Liver (tissue), 9 donors: Measurements from ENCODE around the gene RRN3. TPM values are rescaled to one million over a fixed set of nuclear protein-coding genes. Genes with fewer than 3 reads are reported as not detected.

Source experiments
- DNase-seq: peaks from one replicate; pipeline ENCODE4 v3.0.0-alpha.2; 2017; ENCODE audit warnings: low spot score
- H3K27ac ChIP-seq, 2 donors: one replicate each; pipeline ENCODE4 v1.7.0; 2013; ENCODE audit warnings: inconsistent platforms in 2 of 2, low read length in 2 of 2, control low read depth in 1 of 2, low read depth in 1 of 2, mild to moderate bottlenecking in 1 of 2
- H3K27me3 ChIP-seq, 4 donors: one replicate each; pipeline versions ENCODE4 v1.6.1 to v1.7.0; 2013; ENCODE audit warnings: low read length in 3 of 4, inconsistent platforms in 1 of 4, mild to moderate bottlenecking in 1 of 4, moderate library complexity in 1 of 4; ENCODE audit not compliant: control insufficient read depth in 4 of 4, insufficient read depth in 4 of 4
- H3K36me3 ChIP-seq, 4 donors: one replicate each; pipeline versions ENCODE4 v1.6.1 to v1.7.0; 2013; ENCODE audit warnings: low read length in 3 of 4, mild to moderate bottlenecking in 3 of 4, low read depth in 1 of 4, moderate library complexity in 1 of 4; ENCODE audit not compliant: control insufficient read depth in 4 of 4, insufficient read depth in 3 of 4
- H3K4me1 ChIP-seq, 4 donors: one replicate each; pipeline versions ENCODE4 v1.6.1 to v1.7.0; 2013; ENCODE audit warnings: low read length in 3 of 4, mild to moderate bottlenecking in 3 of 4, moderate library complexity in 1 of 4; ENCODE audit not compliant: control insufficient read depth in 4 of 4, insufficient read depth in 4 of 4
- H3K4me3 ChIP-seq, 3 donors: one replicate each; pipeline versions ENCODE4 v1.6.1 to v1.7.0; 2013; ENCODE audit warnings: low read length in 3 of 3, control low read depth in 1 of 3, low read depth in 1 of 3, mild to moderate bottlenecking in 1 of 3
- H3K9ac ChIP-seq, 2 donors: one replicate each; pipeline ENCODE4 v1.7.0; 2013; ENCODE audit warnings: low read length in 2 of 2, mild to moderate bottlenecking in 2 of 2, moderate library complexity in 2 of 2, control low read depth in 1 of 2, low read depth in 1 of 2
- H3K9me3 ChIP-seq, 4 donors: one replicate each; pipeline versions ENCODE4 v1.6.1 to v1.7.0; 2013; ENCODE audit warnings: low read length in 3 of 4; ENCODE audit not compliant: control insufficient read depth in 4 of 4
- ATF3 ChIP-seq: IDR thresholded peaks from 2 replicates; pipeline ENCODE4 v1.6.1; 2016; ENCODE audit warnings: antibody characterized with exemption
- CTCF ChIP-seq: fragments of 150-350 bp; IDR thresholded peaks from 2 replicates; pipeline ENCODE4 v1.5.1; 2017; ENCODE audit warnings: improper control_type of control experiment, low read depth, low read length; ENCODE audit not compliant: missing input control
- EGR1 ChIP-seq, 2 donors: IDR thresholded peaks; 2 replicates each; pipeline ENCODE4 v1.6.1; 2016 to 2018; ENCODE audit warnings: antibody characterized with exemption in 2 of 2, low read depth in 2 of 2
- FOXA1 ChIP-seq: IDR thresholded peaks from 2 replicates; pipeline ENCODE4 v1.6.1; 2016; ENCODE audit warnings: antibody characterized with exemption
- FOXA2 ChIP-seq: IDR thresholded peaks from 2 replicates; pipeline ENCODE4 v1.6.1; 2016; ENCODE audit warnings: antibody characterized with exemption
- GABPA ChIP-seq, 2 donors: IDR thresholded peaks in 1 of 2; conservative IDR thresholded peaks in 1 of 2; 2 replicates each; pipeline ENCODE4 v1.6.1; 2016; ENCODE audit warnings: antibody characterized with exemption in 2 of 2, mild to moderate bottlenecking in 1 of 2, moderate library complexity in 1 of 2
- HNF4A ChIP-seq, 2 donors: conservative IDR thresholded peaks; 2 replicates each; pipeline ENCODE4 v1.6.1; 2016; ENCODE audit warnings: antibody characterized with exemption in 2 of 2, mild to moderate bottlenecking in 2 of 2
- HNF4G ChIP-seq: IDR thresholded peaks from 2 replicates; pipeline ENCODE4 v1.6.1; 2016; ENCODE audit warnings: antibody characterized with exemption
- JUND ChIP-seq, 2 donors: IDR thresholded peaks; 2 replicates each; pipeline ENCODE4 v1.6.1; 2016; ENCODE audit warnings: antibody characterized with exemption in 2 of 2
- MAX ChIP-seq: IDR thresholded peaks from 2 replicates; pipeline ENCODE4 v1.6.1; 2016; ENCODE audit warnings: antibody characterized with exemption
- RAD21 ChIP-seq, 2 donors: IDR thresholded peaks; 2 replicates each; pipeline ENCODE4 v1.6.1; 2016; ENCODE audit warnings: antibody characterized with exemption in 2 of 2, mild to moderate bottlenecking in 2 of 2
- REST ChIP-seq: IDR thresholded peaks from 2 replicates; pipeline ENCODE4 v1.6.1; 2016; ENCODE audit warnings: antibody characterized with exemption, mild to moderate bottlenecking
- RXRA ChIP-seq, 2 donors: IDR thresholded peaks; 2 replicates each; pipeline ENCODE4 v1.6.1; 2017 to 2018; ENCODE audit warnings: antibody characterized with exemption in 2 of 2, mild to moderate bottlenecking in 1 of 2
- SP1 ChIP-seq: IDR thresholded peaks from 2 replicates; pipeline ENCODE4 v1.6.1; 2018; ENCODE audit warnings: antibody characterized with exemption, mild to moderate bottlenecking
- TAF1 ChIP-seq: conservative IDR thresholded peaks from 2 replicates; pipeline ENCODE4 v1.6.1; 2016; ENCODE audit warnings: antibody characterized with exemption, mild to moderate bottlenecking
- YY1 ChIP-seq: IDR thresholded peaks from 2 replicates; pipeline ENCODE4 v1.6.1; 2016; ENCODE audit warnings: antibody characterized with exemption, mild to moderate bottlenecking
- WGBS: extraction: QIAGEN DNeasy Blood & Tissue Kit; methylation state at CpG from one replicate; pipeline ENCODE4 v1.1.7; 2013; 5-methylcytosine and 5-hydroxymethylcytosine counted together
- polyA plus RNA-seq, 2 donors: library from polyadenylated mRNA; stranded (reverse) in 1 of 2; unstranded in 1 of 2; fragments of 200-250 nt in 1 of 2; fragments of >200 nt in 1 of 2; fragmentation: Nextera tagmentation in 1 of 2; extraction: Ambion mirVana in 1 of 2; gene quantifications; one replicate each; pipeline versions ENCODE4 v1.2.1 to v1.2.3, GENCODE V29; 2013 to 2015
- total RNA-seq, 2 donors: library from RNA; depleted of rRNA; stranded (reverse); fragments of >200 nt; gene quantifications; one replicate each; pipeline ENCODE4 v1.2.3, GENCODE V29; 2014
- donor health status: healthy.
- donor health status: healthy.
- donor health status: healthy.
- donor health status: healthy.
- donor health status: healthy.

RRN3 gene
- total and polyA plus RNA-seq, 4 donors = 8.2 to 28.4 (median 16.3) TPM

- no peak for TF ChIP-seq REST
Measured at GRCh38 chr16:15055141-15056053, 38.7 kb downstream of the RRN3 start (continued).

GRCh38 chr16:15054357-15055140 is 39.5 kb downstream of the RRN3 start:
- H3K27ac ChIP-seq = peak overlapping the region in 1 of 2 donors; percentile 75
- no peak for DNase-seq
- peak overlapping the region in 1 of 2 donors; percentile 77 for H3K9ac ChIP-seq
- TF ChIP-seq YY1 = no peak
- TF ChIP-seq RXRA (IDR thresholded peaks at IDR 0.05) = no peak
- TF ChIP-seq TAF1 = no peak
- no peak for TF ChIP-seq FOXA1
- no peak for TF ChIP-seq FOXA2
- TF ChIP-seq HNF4G = no peak
- no peak for TF ChIP-seq REST
- no peak for TF ChIP-seq HNF4A (conservative IDR thresholded peaks at IDR 0.05)
- no peak for TF ChIP-seq MAX
- TF ChIP-seq JUND (IDR thresholded peaks at IDR 0.05) = no peak
- TF ChIP-seq EGR1 (IDR thresholded peaks at IDR 0.05; ENCODE audit: low read depth in 2 of 2) = no peak
- no peak for TF ChIP-seq RAD21 (IDR thresholded peaks at IDR 0.05)
- no peak for TF ChIP-seq GABPA (IDR thresholded peaks at IDR 0.05 in 1 of 2, conservative IDR thresholded peaks at IDR 0.05 in 1 of 2)
- TF ChIP-seq SP1 = no peak
- TF ChIP-seq ATF3 = no peak
- TF ChIP-seq CTCF = no peak
- H3K4me1 ChIP-seq = peaks cover 7 to 63% (median 52%) of the 10 kb centered on the region in 4 donors
- H3K27me3 ChIP-seq = no peaks in the 10 kb centered on the region
- H3K4me3 ChIP-seq = peak overlapping the region in 2 of 3 donors; percentile 88 to 98
- H3K36me3 ChIP-seq = peaks cover 2 to 6% (median 3%) of the 10 kb centered on the region in 4 donors
- 82% methylated on average over 19 of the region's 19 CpGs for WGBS
- H3K9me3 ChIP-seq = no peaks in the 10 kb centered on the region
